Fibroblast of lung (primary cell): ENCODE measurements around the gene KLF18. TPM values are rescaled to one million over a fixed set of nuclear protein-coding genes. Genes with fewer than 3 reads are reported as not detected.

ENCODE experiments used
- DNase-seq, 2 donors: peaks; one replicate each; pipeline versions ENCODE4 v3.0.0 to v3.0.0-alpha.2; 2010; ENCODE audit warnings: low read depth in 2 of 2
- H2AFZ ChIP-seq: 2 replicates; pipeline ENCODE4 v1.5.1; 2012; ENCODE audit warnings: low read length, control low read depth, inconsistent platforms
- H3K27ac ChIP-seq: 2 replicates; pipeline ENCODE4 v1.5.1; 2011; ENCODE audit warnings: low read length, control low read depth; ENCODE audit not compliant: insufficient read depth
- H3K27me3 ChIP-seq: 2 replicates; pipeline ENCODE4 v1.5.1; 2011; ENCODE audit warnings: mild to moderate bottlenecking, low read length; ENCODE audit not compliant: control insufficient read depth, insufficient read depth
- H3K36me3 ChIP-seq: 2 replicates; pipeline ENCODE4 v1.5.1; 2011; ENCODE audit warnings: low read length; ENCODE audit not compliant: control insufficient read depth, insufficient read depth
- H3K4me1 ChIP-seq: 2 replicates; pipeline ENCODE4 v1.5.1; 2011; ENCODE audit warnings: low read length; ENCODE audit not compliant: control insufficient read depth, insufficient read depth; ENCODE audit errors: extremely low read depth
- H3K4me2 ChIP-seq: 2 replicates; pipeline ENCODE4 v1.5.1; 2011; ENCODE audit warnings: low read length, control low read depth; ENCODE audit not compliant: insufficient read depth; ENCODE audit errors: extremely low read depth
- H3K4me3 ChIP-seq, 4 experiments: fragments of 200-600 bp in 1 of 4; sonication (generic) in 1 of 4; replicated peaks in 1 of 4; 2 replicates each; pipeline ENCODE4 v1.5.1; 2011 to 2016; ENCODE audit warnings: low read length in 4 of 4, low read depth in 3 of 4, mild to moderate bottlenecking in 3 of 4, control low read depth in 2 of 4, inconsistent platforms in 1 of 4, mixed read lengths in 1 of 4; ENCODE audit not compliant: insufficient read depth in 1 of 4; ENCODE audit errors: control extremely low read depth in 1 of 4
- H3K79me2 ChIP-seq: 2 replicates; pipeline ENCODE4 v1.5.1; 2012; ENCODE audit warnings: mild to moderate bottlenecking, low read length, inconsistent platforms; ENCODE audit not compliant: control insufficient read depth, insufficient read depth
- H3K9ac ChIP-seq: 2 replicates; pipeline ENCODE4 v1.5.1; 2011; ENCODE audit warnings: mild to moderate bottlenecking, low read length, control low read depth; ENCODE audit not compliant: insufficient read depth
- H3K9me3 ChIP-seq: 2 replicates; pipeline ENCODE4 v1.5.1; 2012; ENCODE audit warnings: low read depth, low read length; ENCODE audit not compliant: control insufficient read depth, insufficient read depth
- H4K20me1 ChIP-seq: 2 replicates; pipeline ENCODE4 v1.5.1; 2011; ENCODE audit warnings: low read length; ENCODE audit not compliant: control insufficient read depth, insufficient read depth; ENCODE audit errors: extremely low read depth
- EZH2 ChIP-seq: IDR thresholded peaks from 2 replicates; pipeline ENCODE4 v1.5.1; 2012; ENCODE audit warnings: low read length, control low read depth, mild to moderate bottlenecking; ENCODE audit errors: missing control alignments
- polyA minus RNA-seq: library from RNA; depleted of rRNA, polyadenylated mRNA; stranded (reverse); fragments of >200 nt; gene quantifications from 2 replicates; pipeline ENCODE4 v1.2.3, GENCODE V29; 2011; ENCODE audit warnings: low replicate concordance
- polyA plus RNA-seq, 2 donors: library from polyadenylated mRNA; depleted of rRNA in 1 of 2; stranded (reverse) in 1 of 2; unstranded in 1 of 2; fragments of >200 nt; gene quantifications; 2 replicates each; pipeline ENCODE4 v1.2.1, GENCODE V29; 2011 to 2012; ENCODE audit warnings: missing spikeins in 1 of 2
- total RNA-seq: library from RNA; depleted of rRNA; stranded (reverse); fragments of >200 nt; gene quantifications from 2 replicates; pipeline ENCODE4 v1.2.1, GENCODE V29; 2014
- TF ChIP-seq, protein P1 (sequence below), 2 donors: IDR thresholded peaks in 1 of 2; conservative IDR thresholded peaks in 1 of 2; 1 replicate in 1 of 2; 2 replicates in 1 of 2; pipeline ENCODE4 v1.5.1; 2011 to 2012; ENCODE audit warnings: low read length in 2 of 2, control low read depth in 1 of 2, inconsistent platforms in 1 of 2, low read depth in 1 of 2, mild to moderate bottlenecking in 1 of 2

The KLF18 gene
- not detected in 2 replicates for total RNA-seq
- polyA plus RNA-seq, result not detected in 2 replicates
- not detected in 2 replicates for polyA plus RNA-seq (2012)
- not detected in 2 replicates for polyA minus RNA-seq

DNA sequence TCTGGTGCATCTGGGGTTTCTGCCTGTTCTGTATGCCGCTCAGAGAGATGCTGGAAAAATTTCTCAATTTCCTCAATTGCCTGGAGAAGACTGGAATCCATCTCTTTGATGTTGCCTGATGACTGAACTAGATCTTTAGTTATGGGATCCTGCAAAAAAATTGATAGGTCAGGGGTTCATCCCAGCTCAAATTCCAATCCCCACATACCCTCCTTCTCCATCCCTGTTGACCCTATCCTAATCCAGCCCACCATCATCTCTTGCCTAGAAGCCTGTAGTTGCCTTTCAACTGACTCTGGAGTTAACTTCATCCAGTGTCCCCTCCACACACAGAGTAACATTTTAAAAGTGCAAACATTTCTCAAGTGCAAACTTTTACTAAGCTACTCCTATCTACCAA lies at the start of gene KLF18:
Gene KLF18 (minus strand): TSS at position 101 of the 400 bp plus-strand sequence. CDS start 0 bp downstream, at position 101.
- Histone ChIP-seq H3K4me1 (no peaks in the 10 kb centered on the region), H3K36me3 (no peaks in the 10 kb centered on the region), H3K4me3 (no peak within 1 kb of the TSS), H3K79me2 (no peaks in the 10 kb centered on the region), H4K20me1 (no peaks in the 10 kb centered on the region), H2AFZ (no peak within 1 kb of the TSS), H3K27me3 (peaks cover 3% of the 10 kb centered on the region), H3K9ac (no peak within 1 kb of the TSS), H3K9me3 (no peaks in the 10 kb centered on the region), H3K4me2 (no peak within 1 kb of the TSS), H3K27ac (no peak within 1 kb of the TSS)
- no peak for DNase-seq
- TF ChIP-seq EZH2, result no peak
- TF ChIP-seq, protein P1, sequence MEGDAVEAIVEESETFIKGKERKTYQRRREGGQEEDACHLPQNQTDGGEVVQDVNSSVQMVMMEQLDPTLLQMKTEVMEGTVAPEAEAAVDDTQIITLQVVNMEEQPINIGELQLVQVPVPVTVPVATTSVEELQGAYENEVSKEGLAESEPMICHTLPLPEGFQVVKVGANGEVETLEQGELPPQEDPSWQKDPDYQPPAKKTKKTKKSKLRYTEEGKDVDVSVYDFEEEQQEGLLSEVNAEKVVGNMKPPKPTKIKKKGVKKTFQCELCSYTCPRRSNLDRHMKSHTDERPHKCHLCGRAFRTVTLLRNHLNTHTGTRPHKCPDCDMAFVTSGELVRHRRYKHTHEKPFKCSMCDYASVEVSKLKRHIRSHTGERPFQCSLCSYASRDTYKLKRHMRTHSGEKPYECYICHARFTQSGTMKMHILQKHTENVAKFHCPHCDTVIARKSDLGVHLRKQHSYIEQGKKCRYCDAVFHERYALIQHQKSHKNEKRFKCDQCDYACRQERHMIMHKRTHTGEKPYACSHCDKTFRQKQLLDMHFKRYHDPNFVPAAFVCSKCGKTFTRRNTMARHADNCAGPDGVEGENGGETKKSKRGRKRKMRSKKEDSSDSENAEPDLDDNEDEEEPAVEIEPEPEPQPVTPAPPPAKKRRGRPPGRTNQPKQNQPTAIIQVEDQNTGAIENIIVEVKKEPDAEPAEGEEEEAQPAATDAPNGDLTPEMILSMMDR (conservative IDR thresholded peaks at IDR 0.05 in 1 of 2, IDR thresholded peaks at IDR 0.05 in 1 of 2; ENCODE audit: low read depth in 1 of 2, low read length in 2 of 2), result no peak

GRCh38 chr1:44174630-44175029 lies 33.2 kb upstream of the KLF18 start:
- Histone ChIP-seq H3K79me2 (no peaks in the 10 kb centered on the region), H2AFZ (no peak overlapping the region), H3K9me3 (no peaks in the 10 kb centered on the region), H4K20me1 (no peaks in the 10 kb centered on the region), H3K27ac (no peak overlapping the region), H3K27me3 (no peaks in the 10 kb centered on the region), H3K4me3 (no peak overlapping the region), H3K4me1 (no peaks in the 10 kb centered on the region), H3K9ac (no peak overlapping the region), H3K4me2 (no peak overlapping the region), H3K36me3 (no peaks in the 10 kb centered on the region)
- TF ChIP-seq, protein P1 (conservative IDR thresholded peaks at IDR 0.05 in 1 of 2, IDR thresholded peaks at IDR 0.05 in 1 of 2; ENCODE audit: low read depth in 1 of 2, low read length in 2 of 2), result no peak
- TF ChIP-seq EZH2, result no peak
- no peak for DNase-seq

DNA sequence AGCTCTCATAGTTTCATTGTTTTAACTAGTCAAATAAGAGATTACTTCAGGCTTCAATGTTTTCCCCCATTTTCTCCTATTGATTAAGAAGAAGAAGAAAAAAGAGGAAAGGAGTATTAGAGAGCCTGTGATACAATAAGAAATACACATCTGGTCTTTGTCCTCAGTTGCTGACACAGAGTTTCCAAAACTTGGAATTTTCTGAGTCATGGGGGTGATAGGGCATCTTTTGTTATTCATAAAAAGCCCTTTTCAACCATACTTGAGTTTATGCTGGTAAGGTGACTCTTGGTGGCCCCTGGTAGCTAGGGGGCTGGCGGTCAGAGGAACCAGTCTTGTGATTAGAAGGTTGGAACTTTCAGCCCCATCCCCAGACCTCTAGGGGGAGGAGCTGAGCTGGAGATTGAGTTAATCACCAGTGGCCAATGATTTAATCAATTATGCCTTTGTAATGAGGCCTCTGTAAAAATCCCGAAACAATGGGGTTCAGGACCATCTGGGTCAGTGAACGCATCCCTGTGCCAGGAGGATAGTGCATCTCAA lies 28.9 kb upstream of the KLF18 start:
- Histone ChIP-seq H3K4me1 (no peaks in the 10 kb centered on the region), H3K27ac (no peak overlapping the region), H3K9ac (no peak overlapping the region), H3K27me3 (no peaks in the 10 kb centered on the region), H3K9me3 (no peaks in the 10 kb centered on the region), H3K4me3 (no peak overlapping the region), H3K36me3 (no peaks in the 10 kb centered on the region), H3K79me2 (no peaks in the 10 kb centered on the region), H4K20me1 (no peaks in the 10 kb centered on the region), H2AFZ (no peak overlapping the region), H3K4me2 (no peak overlapping the region)
- TF ChIP-seq EZH2, result no peak
- TF ChIP-seq, protein P1 (conservative IDR thresholded peaks at IDR 0.05 in 1 of 2, IDR thresholded peaks at IDR 0.05 in 1 of 2; ENCODE audit: low read depth in 1 of 2, low read length in 2 of 2), result peak; percentile 3 to 12
- DNase-seq, result peak; percentile 28 to 58
